SU-DHL-6 (cell line): ENCODE measurements around the gene CCDC24.

Experiments
- CTCF ChIP-seq: fragments of 200-600 bp; sonication (generic); IDR thresholded peaks from one replicate; pipeline ENCODE4 v1.5.1; 2017; ENCODE audit warnings: antibody characterized with exemption, mild to moderate bottlenecking, low read length, moderate library complexity; ENCODE audit not compliant: insufficient read depth, poor library complexity, severe bottlenecking
- EZH2phosphoT487 ChIP-seq: fragments of 200-600 bp; sonication (generic), shearing (Covaris generic); conservative IDR thresholded peaks from 2 replicates; pipeline ENCODE4 v1.6.1; 2018; ENCODE audit warnings: mild to moderate bottlenecking, antibody characterized with exemption, low read length, moderate library complexity, mixed read lengths

- TF ChIP-seq EZH2phosphoT487 (no peak), CTCF (no peak)
These were observed 22.0 kb upstream of the CCDC24 start for GRCh38 chr1:43969416-43969745.
